Stimulated activated CD4-positive, alpha-beta T cell treated with anti-CD3 and anti-CD28 coated beads, Interleukin-15, amount 100 ng/mL, for 1 hour (primary cell): ENCODE measurements around the gene FANCC.
"Not testable (repeated sequence)": the region's sequence is repeated elsewhere in the genome, so short reads cannot be mapped to it uniquely, and the experiment has no call there.

Experiments used
- DNase-seq, 2 donors: peaks; one replicate each; pipeline ENCODE4 v3.0.0-alpha.2; 2020; ENCODE audit warnings: low read depth in 1 of 2, low spot score in 1 of 2

FANCC gene

DNA sequence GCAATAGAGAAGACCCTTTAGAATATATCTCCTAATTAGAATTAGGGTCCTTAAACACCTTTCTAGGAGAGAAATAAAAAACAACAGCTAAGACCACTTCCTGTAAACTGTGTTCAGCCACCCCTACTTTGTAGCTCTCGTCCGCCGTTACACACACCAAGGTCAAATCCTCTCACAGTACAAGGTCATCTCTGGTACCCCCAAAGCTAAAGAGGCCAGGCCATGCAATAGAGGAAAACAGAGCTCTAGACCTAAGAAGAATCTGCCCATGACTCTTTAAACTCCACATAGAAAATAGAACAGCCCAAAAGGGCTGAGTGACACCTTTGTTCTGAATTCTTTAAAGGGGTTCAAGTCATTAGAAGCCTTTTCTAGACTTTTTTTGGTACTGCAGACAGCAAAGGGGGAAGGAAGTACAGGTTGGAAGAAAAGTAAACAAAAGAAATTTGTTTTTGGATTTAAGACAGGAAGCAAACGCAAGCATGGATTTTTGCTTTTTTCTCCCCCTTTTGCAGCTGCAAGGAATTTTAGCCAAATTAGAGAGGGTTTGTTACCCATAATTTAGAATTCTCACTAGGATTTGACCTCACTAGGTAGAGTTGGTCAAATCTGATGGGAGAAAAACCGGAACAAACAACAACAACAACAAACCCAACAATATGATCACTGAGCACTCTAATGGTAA lies 13.4 kb upstream of the FANCC start:
- no peak for DNase-seq

DNA sequence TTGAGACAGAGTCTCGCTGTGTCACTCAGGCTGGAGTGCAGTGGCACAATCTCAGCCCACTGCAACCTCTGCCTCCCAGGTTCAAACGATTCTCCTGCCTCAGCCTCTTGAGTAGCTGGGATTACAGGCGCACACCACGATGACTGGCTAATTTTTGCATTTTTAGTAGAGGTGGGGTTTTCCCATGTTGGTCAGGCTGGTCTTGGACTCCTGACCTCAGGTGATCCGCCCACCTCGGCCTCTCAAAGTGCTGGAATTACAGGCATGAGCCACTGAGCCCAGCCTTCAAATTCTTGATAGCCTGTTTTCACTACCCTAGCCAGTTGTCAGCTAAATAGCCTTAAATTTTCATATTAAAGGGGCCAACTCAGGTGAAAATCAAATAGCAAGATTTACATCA lies 11.6 kb upstream of the FANCC start:
- DNase-seq, result not testable (repeated sequence)

DNA sequence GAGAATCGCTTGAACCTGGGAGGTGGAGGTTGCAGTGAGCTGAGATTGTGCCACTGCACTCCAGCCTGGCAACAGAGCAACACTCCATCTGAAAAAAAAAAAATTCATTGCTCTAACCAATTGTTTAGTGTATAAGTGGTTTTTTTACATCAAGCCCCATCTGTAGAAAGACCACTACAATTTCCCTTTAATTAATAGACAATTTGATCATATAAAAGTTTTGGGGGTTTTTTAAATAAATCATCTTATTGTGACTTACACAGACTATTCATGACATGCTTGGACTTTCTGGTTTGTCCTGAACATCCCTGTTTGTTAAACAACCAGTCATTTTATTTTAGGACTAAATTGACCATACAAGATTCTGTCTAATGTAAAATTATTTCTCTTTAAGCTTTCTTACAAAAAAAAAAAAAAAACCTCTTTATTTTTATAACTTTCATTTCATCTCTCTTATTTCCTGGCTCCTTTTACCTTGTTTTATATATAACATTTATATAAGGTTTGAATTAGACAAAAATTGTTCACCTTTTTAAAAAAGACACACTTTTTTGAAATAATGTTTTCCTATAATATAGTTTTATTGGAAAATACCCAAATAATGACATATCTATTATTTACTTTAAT lies 9.8 kb upstream of the FANCC start:
- no peak for DNase-seq

DNA sequence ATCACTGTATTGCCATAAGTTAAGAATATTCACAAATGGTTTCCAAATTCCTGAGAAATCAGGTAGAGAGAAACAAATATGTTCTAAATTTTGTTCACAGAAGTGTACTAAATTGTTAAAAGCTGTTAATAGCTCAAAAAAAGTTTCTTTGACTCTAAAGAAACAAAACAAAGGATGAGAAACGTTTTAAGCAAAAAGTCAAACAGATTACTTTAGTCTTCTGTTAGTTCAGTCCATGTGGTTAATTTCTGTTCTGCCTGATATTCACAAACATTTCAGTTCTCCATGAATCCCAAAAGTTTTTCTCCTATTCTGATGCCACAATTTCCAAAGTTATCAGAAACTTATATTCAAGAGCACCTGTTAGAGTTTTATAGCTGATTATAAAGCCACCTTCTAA lies 7.7 kb upstream of the FANCC start:
- DNase-seq, result no peak

DNA sequence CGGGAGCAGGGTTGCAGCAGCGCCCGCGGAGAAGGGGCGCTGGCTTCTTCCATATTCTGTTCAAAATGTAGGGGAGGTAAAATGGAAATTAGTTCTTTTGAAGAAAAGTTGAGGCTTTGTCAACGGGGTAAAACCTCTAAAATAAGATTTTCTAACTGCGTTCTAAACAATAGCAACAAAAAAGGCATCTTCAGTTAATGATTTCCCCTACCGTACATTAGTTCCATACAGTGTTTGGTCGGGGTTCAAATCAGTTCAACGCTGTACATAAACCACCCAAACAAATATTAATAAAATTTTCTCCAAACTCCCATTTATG lies 343 bp upstream of the FANCC start:
- DNase-seq, result no peak

DNA sequence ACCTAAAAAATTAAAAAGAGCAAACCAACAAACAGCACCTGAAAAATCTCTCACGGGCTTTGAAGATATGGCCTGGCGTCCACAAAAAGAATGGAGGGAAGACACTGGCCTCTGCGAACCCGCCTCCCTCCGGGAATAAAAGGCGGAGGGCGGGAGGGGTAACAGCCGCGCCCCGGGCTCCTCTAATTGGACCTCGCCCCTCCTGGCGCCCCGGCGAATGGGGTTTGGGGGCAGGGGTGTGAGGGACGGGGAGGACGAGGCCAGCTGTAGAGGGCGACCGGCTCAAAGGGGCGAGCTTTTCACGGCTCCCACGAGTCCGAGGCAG lies 753 bp downstream of the FANCC start:
- no peak for DNase-seq

DNA sequence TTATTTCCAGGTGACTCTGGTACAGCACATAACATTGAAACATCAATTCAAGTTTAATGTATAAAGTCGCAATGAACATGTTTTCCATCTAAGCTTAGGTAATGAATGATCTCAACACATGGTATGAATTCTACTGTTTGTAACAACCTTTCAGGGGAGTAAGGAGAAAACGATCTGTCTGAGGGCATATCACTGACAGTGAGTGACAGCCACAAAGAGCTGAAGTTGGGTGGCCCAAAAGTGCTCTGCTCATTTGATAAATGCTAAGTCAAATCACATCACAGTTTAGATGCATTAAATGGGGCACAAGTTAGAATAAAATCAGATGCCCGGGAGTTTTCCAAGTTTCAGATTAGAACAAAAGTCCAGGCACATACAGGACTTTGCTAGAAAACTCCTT lies 1.2 kb downstream of the FANCC start:
- DNase-seq, result no peak

DNA sequence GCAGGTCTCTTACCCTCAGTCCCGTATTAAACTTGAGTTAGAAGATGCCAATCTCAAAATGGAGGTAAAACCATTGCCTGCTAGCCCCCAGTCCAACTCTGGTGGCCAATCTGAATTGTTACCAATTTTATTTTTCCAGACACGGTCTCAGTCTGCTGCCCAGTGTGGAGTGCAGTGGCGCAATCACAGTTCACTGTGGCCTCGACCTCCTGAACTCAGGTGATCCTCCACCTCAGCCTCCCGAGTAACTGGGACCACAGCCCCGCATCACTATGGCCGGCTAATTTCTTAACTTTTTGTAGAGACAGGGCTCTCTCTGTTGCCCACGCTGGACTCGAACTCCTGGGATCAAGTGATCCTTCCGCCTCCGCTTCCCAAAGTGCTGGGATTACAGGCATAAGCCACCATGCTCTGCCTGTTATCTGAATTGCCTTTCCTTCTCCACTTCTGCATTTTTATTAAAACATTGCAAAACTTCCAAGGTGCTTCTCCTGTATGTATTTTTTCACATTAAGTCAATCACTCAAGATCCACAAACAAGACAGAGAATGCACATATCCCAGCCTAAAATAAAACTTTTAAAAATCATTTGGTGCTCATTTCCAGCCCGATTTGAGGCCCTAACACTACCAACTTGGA lies 2.3 kb downstream of the FANCC start:
- DNase-seq, result no peak

DNA sequence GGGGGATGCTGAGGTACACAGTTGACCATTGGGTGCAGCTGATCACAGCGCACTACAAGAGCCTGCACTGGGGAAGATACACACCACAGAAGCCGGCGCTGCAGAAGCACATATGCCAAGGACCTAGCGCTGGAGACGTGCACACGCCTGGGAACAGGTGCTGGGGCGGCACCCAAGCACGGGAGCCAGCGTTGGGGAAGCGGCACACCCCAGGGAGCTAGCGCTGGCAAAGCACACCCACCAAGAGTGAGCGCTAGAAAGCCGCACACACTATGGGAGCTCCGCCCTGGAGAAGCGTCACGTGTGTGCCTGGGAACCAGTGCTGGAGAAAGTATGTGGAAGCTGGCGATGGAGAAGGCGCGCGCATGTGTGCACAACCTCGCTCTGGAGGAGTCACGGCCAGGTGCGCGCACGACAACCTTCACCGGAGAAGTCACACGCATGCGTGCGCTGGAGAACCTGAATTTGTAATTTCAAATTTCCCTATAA lies 4.5 kb downstream of the FANCC start:
- DNase-seq, result no peak

DNA sequence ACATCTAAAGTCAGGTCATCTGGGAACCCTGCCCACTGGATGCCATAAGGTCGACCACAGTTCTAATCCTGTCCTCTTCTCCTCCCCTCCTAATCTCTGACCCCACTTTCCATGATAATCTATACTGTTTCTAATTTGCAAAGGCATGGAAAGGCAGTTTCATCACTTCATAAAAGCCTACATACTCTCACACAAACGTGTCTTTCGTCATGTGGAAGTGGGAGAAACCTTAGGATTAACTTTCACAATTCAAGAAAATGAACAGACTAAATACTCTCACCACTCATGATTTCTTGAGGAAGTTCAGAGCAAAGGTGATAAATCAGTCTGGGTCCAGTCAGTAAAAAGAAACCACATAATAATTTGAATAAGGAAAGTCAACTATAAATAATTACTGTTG lies 5.5 kb downstream of the FANCC start:
- no peak for DNase-seq

DNA sequence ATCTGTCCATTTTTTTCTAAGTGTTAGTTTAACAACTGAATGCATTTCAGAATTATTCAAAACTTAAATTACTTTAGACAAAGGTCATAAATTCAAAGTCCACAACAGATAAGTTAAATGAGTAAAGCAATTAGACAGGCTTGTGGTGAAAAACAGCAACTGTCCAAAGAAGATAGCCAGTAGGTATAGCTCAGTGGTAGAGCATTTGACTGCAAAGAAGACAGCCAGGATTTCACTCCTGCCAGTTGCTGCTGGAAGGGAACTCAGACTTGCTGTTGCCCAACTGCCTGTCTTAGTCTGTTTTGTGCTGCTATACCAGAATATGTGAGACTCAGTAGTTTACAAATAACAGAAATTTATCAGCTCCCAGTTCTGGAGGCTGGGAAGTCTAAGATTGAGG lies 10.0 kb downstream of the FANCC start:
- no peak for DNase-seq

DNA sequence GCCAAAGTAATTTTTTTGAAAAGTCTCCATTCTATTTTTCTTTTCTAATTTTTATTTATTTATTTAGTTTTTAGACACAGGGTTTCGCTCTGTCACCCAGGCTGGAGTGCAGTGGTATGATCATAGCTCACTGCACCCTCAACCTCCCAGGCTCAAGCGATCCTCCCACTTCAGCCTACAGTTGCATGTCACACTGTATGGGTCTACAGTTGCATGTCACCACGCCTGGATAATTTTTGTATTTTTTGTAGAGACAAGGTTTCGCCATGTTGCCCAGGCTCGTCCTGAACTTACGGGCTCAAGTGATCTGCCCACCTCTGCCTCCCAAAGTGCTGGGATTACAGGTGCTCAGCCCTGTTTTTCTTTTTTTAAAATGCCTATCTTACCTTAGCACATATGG lies 10.7 kb downstream of the FANCC start:
- no peak for DNase-seq

DNA sequence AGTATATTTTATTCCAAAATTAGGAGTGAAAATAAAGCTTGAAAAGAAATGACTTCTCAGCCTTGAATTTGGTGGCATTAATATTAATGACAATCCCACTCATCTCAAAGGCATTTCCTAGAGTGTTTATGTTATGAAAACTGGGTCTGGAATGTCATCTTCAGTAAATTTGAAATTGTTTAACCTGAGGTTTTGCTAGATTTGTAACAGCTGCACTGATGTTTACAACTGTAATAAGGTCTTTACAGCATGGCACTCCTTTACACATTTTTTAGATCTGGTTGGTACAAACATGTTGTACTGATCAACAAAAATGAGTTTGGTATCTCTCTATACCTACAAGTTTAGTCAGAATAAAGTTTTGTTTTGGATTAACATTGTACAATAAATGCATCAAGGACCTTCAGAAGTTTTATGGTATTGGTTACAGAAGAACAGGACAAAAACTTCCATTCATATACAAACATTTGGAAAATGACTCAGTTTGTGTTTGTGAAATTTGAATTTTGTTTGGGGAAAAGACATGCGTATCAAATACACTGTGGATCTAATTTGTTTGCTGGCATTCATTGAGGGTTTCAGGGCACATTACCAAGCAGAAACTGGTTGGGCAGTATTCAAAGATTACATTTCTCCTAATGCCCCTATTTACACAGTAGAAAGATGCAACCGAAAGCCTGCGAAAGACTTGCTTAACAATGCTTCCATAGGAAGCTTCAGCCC lies 11.6 kb downstream of the FANCC start:
- no peak for DNase-seq

DNA sequence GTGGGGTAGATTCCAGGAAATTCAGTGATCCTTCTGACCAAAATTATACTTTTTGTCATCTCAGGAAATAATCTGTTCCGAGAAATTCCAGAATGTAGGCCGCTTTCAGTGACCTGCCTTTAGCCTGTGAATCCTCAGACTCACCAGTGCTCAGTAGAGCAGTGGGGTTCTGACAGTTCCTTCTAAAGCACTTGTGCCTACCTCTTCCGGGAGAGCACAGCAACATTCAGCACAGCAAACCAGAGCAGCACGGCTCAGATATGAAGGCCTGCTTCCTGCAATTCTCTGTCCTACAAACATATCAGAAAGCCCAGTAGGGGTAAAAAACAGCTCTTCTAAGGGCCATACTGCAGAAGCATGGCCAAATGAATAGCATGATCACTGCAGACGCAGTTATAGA lies 15.0 kb downstream of the FANCC start:
- DNase-seq, result no peak

DNA sequence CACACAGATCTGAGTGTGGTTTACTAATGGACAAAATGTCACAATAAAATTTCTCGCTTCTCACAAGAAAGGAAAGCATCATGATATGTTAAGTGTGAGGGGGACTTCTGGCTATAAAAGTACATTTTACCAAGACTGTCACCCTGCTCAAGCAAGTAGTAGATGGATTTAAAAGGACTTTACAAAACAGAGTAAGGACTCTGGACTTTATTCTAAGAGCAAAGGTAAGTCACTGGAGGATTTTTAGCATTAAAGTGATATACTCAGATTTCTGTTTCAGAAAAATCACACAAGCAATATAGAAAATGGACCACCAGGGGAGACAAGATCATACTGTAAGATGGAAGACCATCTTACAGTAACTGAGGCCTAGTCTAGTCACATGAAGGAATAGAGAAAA lies 19.7 kb downstream of the FANCC start:
- no peak for DNase-seq

DNA sequence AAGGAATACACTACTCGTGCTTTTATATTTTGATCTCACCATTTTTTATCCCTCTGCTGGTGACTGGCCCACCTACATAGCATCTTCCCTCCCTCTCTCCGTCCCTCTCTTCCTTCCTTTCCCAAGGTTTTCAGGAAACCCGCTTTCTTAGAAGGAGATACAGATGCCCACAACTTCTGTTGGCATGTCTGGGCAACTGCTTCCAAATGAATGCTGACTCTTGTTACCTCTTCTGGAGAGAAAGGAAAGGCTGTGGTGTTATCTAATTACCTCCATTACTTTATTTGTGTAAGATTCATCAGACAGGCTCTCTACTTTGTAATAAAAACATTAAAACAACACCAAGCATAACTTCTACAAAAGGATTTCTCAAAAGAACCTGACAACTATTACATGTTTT lies 20.2 kb downstream of the FANCC start:
- DNase-seq, result no peak

DNA sequence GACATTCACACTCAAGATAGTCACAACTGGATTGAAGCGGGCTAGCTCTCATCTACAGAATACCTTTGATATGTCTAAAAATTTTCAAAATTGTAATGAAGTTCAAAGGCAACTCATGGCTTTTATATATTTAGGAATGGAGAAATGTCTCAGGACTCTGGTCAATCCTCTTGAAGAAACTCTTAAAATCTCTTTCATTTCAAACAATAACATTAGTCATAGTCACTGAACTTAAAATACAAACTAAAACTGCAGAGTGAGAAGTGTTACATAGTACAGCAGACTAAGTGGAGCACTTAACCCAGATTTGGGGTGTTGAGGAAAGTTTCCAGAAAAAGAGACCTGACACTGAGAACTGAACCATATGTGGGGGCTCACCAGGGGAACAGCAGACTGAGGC lies 20.7 kb downstream of the FANCC start:
- DNase-seq, result no peak

DNA sequence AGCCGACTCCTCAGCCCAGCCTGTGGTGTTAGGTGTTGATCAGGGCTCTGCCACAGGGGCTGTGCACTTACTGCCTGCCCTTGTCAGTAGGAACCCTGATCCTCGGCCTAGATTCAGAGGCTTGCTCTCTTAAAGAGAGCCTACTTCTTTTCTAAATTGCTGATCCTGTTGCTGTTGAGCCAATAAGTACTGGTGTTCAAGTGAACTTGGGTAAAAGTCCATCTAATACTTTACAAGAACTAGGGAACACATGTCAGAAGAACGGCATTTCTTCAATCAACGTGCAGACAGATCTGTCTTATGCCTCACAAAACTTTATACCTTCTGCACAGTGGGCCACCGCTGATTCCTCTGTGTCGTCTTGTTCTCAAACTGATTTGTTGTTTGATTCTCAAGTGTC lies 24.2 kb downstream of the FANCC start:
- DNase-seq, result not testable (repeated sequence)

DNA sequence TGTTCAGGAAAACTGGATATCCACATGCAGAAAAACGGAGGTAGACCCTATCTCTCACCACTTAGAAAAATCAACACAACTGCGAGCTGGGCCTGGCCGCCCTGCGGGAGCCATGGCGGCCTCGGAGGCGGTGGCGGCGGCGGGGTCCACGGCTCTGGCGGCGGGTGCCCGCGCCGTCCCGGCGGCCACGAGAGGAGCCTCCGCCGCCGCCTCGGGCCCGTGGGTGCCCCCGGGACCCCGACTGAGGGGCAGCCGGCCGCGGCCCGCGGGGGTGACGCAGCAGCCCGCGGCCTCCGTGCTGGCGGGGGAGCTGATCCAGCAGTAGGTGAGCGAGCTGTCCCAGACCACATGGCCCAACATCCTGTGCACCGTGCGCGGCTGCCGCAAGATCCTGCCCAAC lies 25.3 kb downstream of the FANCC start:
- no peak for DNase-seq

DNA sequence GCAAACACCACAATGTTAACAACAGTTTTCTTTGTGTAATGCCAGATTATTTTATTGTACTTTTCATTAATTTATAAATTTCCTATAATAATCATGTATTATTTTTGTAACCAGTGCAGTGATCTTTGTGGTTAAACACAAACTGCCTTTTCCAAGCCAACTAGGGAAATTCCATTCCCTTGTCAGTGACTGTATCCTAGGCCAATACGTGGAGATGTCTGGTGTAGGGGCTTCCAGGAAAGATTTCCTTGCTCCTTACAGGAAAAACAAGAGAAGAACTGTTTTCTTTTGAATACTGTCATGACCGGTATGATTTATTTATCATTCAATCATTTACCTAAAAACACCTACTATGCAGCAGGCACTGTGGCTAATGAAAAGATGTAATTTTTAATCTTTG lies 31.4 kb downstream of the FANCC start:
- no peak for DNase-seq

DNA sequence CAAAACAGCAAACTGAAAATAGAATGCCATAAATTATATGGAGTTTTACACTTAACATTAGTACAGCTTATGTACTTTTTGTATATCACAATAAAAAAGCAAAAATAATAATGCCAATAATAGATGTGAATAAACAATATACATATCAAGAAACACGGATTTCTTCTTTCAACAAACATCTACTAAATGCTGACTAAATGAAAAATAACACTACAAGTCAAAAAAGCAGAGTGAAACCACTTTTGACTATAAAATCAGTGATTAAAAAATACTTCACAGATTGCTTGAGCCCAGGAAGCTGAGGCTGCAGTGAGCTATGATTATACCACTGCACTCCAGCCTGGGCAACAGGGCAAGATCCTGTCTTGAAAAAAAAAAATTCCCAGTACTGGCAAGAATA lies 32.2 kb downstream of the FANCC start:
- DNase-seq, result no peak
